ENCODE data around the gene VKORC1. TPM values are rescaled to one million over a fixed set of nuclear protein-coding genes. Genes with fewer than 3 reads are reported as not detected.

VKORC1 gene
- total RNA-seq, 1 donor from 2014 or later = 22.3 TPM

DNA sequence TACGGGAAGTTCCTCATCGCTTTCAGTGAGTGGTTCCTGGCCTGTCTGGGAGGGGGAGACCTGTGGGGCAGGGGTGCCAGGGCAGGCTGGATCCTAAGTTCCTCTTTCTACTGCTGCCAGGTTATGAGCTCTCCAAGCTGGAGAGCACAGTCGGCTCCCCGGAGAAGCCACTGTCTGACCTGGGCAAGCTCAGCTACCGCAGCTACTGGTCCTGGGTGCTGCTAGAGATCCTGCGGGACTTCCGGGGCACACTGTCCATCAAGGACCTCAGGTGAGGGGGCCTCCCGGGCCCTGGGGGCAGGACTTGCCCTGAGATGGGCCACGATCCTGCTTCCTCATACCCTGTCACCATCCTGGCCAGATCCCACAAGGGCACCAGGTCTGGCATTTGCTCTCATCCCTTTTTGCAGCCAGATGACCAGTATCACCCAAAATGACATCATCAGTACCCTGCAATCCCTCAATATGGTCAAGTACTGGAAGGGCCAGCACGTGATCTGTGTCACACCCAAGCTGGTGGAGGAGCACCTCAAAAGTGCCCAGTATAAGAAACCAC lies 35.8 kb upstream of the VKORC1 start:
- peak; percentile 5 for ATAC-seq

DNA sequence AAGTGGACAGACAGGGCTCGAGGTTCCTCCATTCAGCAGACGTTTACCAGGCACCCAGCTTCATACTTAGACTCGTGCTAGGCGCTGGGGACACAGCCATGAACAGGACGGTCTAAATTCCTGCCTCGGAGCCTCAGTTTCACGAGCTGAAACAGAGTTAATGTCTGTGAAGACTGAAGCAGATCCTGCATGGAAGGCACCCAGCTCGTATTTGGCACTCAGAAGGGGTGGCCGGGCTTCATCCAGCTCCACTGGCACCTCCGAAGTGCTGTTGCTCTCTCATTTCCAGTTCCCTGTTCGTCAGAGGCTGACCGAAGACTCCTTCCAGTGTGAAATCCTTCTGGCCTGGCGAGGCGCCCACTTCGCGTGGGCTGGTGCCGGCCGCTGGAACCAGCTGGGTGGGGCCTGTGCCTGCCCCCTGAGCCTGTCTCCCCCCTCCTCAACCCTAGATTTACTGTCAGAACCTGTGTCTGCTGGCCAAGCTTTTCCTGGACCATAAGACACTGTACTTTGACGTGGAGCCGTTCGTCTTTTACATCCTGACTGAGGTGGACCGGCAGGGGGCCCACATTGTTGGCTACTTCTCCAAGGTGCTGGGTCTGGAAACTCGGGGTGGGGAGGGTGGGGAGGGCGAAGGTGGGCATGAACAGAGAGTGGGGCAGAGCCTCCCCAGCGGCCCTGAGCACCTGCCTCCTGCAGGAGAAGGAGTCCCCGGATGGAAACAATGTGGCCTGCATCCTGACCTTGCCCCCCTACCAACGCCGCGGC lies 35.2 kb upstream of the VKORC1 start:
- ATAC-seq = no peak

DNA sequence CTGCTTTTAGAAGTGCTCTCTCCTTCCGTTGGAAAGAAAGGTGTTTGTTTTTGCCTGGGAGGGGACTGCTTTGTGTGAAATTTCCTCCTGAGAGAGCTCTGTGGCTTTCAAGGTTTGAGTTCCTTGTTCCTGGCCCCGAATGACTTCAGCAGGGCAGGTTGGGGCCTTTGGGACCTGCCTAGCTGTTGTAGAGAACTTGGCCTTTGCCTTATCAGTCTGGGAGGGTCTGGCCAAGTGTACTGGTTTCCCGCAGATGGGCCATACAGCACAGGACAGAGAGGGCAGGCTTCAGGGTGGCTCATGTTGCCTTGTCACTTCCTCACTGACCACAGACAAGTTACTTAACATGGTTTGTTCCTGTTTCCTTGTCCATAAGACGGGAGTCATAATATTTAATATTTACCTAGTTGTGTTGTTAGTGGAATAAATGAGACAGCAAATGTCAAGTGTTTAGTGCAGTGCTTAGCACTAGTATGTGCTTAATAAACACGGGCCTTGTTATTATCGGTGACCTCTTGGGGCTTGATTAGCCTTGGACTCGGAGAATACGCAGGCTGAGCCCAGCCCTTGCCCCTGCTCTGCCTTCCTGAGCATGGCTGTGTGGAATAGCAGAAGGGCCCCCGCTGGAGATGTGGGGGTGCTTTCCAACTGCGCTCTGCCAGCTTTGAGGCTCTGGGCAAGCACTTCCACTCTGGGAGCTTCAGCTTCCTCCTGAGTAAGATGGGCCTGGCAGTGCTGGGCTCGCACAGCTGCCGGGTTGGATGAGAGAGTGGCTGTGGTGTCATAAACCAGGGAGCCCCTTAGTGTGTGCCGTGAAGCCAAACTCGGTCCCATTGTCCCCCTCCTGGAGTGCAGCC lies 34.3 kb upstream of the VKORC1 start:
- peak; percentile 18 for ATAC-seq

DNA sequence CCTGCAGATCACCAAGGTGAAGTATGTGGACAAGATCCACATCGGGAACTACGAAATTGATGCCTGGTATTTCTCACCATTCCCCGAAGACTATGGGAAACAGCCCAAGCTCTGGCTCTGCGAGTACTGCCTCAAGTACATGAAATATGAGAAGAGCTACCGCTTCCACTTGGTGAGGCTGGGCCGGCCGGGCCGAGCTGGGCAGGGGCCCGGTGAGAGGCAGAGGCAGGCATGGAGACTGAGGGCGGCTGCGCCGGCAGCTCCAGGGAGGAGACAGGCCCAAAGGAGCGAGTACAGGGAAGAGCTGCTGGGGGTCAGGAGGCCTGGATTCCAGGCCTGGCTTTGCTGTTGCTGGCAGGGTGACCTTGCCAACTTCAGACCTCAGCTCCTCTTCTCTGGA lies 32.6 kb upstream of the VKORC1 start:
- no peak for ATAC-seq

DNA sequence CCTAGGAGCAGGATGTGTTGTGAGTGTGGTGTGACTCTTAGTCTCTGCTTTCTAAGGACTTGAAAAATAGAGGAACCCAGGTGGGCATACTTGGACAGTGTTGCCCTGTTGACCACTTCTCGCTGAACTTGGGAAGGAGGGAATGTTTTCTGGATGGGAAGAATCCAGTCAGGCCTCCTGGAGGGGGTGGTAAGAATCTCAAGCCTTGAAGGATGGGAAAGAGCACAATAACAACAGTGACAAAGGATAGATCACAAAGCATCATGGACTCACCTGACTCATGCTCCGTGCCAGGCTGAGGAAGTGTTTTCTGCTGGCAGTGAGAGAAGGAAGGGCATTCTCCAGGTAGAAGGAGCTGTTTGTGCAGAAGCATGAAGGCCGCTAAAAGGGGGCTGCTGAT lies 31.2 kb upstream of the VKORC1 start:
- ATAC-seq = no peak

DNA sequence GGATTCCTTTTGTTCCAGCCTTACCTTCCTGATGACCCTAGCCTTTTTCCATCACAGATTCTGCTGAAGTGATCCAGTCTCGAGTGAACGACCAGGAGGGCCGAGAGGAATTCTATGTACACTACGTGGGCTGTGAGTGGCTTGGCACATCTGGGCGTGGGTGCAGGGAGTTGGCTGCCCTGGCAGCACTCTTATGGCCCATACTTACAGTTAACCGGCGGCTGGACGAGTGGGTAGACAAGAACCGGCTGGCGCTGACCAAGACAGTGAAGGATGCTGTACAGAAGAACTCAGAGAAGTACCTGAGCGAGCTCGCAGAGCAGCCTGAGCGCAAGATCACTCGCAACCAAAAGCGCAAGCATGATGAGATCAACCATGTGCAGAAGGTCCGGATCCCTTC lies 25.5 kb upstream of the VKORC1 start:
- no peak for ATAC-seq

DNA sequence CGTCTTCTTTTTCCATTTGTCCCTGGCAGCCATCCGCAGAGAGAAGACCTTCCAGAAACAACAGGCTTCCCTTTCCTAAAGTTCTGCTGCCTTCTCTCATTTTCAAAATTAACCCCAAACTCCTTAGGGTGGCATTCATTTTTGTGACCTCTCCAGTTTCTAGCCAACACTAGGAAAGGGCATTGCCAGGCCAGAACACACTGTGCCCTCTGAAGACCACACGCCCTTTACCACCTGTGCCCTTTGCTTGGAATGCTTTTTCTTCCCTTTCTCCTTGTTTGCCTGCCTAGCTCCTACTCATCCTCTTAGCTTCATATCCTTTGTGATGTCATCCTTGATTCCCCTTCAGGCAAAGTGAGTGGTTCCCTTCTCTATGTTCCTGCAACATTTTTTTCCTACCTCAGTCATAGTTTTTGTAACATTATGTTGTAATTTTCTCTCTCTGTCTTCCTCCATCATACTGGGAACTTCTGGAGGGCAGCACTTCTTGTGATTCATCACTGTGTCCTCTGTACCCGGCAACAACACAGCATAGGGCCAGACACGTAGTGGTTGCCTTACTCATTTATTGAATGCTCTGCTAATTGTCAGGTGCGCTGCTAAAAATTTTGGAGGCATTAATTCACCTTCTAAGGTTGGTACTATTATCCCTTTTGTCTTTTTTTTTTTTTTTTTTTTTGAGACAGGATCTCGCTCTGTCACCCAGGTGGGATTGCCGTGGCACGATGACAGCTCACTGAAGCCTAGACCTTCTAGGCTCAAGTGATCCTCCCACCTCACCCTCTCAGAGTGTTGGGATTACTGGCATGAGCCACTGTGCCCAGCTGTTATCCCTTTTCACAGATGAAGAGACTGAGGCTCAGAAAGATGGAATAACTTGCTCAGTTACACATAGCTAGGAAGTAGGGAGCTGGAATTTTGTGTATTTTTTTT lies 23.9 kb upstream of the VKORC1 start:
- peak; percentile 68 for ATAC-seq

DNA sequence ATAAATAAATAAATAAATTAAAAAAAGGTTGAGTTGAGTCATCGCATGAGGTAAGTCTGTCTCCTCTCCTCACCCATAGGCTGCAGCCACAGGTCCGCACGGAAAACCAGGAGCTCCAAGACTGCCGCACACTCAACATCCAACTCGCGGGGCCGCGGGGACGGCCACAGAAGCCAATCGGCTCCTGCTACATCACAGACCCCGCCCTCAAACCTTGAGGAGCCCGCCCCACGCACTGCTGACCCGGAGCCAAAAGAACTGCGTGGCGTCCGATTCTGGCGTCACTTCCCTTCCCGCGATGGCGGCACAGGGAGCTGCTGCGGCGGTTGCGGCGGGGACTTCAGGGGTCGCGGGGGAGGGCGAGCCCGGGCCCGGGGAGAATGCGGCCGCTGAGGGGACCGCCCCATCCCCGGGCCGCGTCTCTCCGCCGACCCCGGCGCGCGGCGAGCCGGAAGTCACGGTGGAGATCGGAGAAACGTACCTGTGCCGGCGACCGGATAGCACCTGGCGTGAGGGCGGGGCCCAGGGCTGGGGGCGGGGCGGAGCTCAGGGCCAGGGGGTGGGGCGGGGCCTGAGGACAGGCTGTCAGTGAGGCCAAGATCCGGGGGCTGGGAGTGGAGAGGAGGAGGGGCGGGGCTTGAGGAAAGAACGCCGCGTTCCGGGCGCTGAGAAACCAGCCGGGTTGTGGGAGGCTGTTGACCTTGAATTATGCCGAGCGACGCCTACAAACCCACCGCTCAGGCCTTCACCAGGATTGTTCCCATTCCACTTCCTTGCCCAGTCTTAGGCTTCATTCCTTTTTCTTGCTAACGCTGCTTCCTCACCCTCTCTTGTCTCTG lies 23.0 kb upstream of the VKORC1 start, which contains the start of gene KAT8:
TSS of gene KAT8 (plus strand) at position 281 of the 839 bp plus-strand sequence. CDS start at position 299, 18 bp downstream.
- peak; percentile 97 for ATAC-seq

DNA sequence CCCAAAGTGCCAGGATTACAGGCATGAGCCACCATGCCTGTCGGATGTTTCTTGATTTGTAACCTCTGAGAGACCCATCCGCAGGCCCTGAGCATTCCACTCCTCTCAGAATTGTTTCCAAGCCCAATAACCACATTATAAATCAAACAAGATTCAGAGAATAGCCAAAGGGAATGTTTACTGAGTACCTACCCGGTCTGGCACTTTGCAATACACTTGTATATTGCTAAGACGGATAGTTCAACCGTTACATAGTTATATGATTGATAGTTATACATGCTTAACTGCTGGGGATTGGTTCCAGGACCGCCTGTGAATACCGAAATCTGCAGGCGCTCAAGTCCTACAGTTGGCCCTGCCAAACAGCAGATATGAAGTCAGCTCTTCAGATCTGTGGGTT lies 19.9 kb upstream of the VKORC1 start:
- no peak for ATAC-seq

DNA sequence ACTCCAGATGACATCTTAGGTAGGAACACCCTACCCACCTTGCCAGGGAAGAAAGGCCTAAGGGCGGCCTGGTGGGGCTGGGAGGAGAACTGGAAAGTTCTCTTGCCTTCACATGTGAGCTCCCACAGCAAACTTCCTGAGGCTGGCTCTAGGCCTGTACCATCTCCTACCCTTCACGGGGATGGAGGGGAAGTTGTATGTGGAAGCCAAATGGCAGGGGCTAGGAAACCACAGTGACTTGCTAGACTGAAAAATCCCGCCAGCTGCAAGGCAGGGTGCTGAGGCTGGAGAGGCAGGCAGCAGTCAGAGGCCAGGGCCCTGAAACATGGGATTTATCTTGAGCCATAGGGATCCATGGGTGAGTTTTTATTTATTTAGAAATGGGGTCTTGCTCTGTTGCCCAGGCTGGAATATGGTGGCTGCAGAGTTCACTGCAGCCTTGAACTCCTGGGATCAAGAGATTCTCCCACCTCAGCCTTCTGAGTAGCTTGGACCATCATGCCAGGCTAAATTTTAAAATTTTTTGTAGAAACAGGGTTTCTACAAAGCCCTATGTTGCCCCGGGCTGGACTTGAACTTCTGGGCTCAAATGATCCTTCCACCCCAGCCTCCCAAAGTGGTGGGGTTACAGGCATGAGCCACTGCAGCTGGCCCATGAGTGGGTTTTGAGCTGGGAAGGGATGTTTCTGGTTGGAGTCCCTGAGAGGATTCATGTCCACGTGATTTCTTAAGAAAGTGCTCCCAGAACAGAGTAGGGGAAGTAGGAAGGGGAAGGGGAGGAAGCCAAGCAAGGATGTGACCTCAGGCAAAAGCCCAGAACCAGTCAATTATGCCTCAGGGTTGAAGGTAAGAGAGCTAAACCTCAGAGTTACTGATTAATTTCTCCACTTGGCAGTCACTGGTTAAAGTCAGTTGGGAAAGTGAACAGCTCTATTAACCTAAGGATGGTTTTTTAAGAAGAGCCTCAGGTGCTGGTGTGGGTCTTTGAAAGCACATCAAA lies 18.8 kb upstream of the VKORC1 start:
- no peak for ATAC-seq

DNA sequence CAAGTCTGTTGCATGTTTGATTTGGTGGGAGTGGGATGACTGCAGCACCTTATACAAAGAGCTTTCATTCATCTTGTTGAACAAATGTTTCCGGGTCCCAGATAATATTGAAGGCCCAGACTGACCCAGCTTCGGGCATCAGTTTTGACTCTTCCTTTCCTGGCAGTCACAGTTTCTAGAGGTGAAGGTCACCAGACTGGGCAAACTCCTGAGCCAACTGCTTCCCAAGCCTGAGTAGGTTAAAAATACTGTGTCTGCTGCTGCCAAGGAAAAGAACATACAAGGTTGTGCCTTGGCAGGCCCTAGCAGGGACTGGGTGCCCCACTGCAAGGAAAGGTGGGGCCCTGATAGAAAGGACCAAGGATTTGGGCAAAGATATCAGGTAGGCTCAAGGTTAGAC lies 18.1 kb upstream of the VKORC1 start:
- no peak for ATAC-seq

DNA sequence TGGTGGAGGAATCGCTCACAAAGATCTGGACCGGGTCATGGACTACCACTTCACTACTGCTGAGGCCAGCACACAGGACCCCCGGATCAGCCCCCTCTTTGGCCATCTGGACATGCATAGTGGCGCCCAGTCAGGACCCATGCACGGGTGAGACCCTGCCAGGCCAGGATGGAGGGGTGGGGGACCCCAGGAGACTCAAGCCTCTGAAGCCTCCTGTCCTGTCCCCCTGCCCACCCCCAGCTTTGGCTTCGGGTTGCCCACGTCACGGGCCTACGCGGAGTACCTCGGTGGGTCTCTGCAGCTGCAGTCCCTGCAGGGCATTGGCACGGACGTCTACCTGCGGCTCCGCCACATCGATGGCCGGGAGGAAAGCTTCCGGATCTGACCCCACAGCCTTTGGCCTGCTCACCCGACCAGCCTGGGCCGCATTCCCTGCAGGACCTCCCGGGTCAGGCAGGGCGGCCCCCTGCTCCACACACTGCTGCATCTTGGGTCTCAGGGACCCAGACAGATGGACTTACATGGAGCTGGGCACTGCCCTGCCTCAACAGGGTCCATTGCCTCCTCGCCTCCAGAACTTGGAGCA lies 17.4 kb upstream of the VKORC1 start:
- ATAC-seq = no peak

DNA sequence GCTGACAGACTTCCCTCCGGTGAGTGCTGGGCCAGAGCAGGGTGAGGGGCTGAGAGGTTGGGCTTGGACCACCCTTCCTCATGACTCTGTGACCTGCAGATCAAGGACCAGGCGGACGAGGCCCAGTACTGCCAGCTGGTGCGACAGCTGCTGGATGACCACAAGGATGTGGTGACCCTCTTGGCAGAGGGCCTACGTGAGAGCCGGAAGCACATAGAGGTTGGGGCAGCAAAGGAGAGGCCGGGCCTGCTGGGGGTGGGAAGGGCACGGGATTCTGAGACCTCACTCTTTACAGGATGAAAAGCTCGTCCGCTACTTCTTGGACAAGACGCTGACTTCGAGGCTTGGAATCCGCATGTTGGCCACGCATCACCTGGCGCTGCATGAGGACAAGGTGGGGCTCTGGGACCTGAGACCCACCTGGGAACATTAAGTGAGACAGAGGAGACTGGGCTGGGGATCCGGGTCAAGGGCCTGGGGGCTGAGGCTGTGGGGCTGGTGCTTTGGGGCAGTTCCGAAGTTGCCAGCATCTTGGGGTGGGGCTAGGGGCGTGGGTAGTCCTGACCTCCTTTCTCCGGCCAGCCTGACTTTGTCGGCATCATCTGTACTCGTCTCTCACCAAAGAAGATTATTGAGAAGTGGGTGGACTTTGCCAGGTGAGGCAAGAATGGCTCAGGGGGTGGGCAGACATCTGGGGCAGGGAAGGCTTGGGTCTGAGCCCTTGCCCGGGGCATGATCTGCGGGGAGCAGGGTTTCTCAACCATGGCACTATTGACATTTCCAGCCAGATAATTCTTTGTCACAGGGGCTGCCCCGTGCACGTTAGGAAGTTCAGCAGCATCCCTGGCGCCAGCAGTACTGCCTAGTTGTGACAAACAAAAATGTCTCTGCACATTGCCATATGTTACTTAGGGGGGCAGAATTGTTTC lies 15.8 kb upstream of the VKORC1 start:
- no peak for ATAC-seq

DNA sequence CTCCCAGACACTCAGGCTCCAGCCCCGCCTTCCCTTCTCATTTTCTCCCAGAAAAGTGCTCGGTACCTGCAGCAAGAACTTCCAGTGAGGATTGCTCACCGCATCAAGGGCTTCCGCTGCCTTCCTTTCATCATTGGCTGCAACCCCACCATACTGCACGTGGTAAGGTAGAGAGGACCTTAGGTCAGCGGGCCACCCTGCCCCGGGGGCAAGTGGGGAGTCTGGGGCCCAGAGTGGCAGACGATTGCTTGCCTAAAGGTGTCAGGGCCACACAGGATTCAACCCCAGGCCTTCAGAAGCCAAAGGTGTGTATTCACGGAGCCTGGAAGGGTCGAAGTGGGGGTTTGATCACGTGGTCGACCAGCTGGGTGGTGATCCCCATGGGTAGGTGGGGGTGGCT lies 15.0 kb upstream of the VKORC1 start:
- no peak for ATAC-seq

DNA sequence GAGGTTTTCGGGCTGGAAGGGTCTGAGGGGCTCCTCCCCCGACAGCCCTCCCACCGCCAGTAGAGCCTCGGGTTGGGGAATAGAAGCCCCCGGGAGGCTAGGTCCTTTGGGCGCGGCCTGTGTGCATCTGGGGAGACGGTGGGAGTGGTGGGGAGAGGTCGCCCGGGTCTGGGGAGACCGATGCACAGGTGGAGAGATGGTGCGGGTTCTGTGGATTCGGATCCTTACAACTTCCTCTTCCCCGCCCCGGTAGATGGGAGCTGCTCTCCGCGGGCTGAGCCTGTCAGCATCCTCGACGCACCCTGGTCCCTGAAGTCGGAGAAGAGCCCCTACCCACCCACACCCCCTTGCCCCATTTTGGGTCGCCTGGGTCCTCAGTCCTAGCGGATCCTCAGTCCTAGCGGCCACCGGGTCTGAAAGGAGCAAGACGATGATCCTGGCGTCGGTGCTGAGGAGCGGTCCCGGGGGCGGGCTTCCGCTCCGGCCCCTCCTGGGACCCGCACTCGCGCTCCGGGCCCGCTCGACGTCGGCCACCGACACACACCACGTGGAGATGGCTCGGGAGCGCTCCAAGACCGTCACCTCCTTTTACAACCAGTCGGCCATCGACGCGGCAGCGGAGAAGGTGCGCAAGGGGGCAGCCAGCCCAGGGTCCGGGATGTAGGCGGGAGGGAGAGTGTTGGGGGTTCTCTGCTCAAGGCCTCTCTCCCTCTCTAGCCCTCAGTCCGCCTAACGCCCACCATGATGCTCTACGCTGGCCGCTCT lies 14.4 kb upstream of the VKORC1 start:
- peak; percentile 9 for ATAC-seq

DNA sequence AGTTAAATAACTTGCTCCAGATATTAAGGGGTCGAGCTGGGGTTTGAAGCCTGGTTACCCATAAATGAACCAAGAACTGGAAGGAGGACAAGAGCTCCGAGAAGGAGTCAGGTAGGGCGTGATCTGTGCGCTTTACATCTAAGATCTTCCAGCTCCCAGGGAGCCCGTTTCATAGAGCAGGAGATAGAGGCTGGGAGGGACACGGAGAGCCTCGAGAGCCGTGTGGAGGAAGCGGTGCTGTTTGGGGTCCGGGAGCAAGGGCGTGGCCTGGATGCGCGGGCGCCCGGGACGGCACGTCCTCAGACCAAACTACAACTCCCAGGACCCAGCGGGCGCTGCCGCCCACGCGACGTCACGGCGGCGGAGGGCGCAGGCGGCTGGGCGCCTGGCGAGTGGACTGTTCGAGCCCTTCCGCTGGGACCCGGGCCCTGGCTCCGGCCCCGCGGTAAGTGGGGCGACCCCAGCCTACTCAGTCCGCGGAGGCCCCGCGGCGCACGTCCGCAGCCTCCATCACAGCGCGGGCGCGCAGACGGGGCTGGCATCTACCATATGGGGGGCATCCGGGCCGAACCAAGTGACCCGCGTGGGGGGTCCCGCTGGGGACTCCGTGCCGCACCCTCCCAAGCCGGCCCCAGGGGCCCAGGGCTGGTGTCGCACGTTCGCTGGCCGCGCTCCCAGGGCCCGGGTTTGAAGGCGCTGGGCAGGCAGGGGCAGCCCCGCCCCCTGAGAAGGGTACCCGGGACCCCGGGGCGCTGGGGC lies 13.6 kb upstream of the VKORC1 start, which contains the start of gene BCKDK:
TSS of gene BCKDK (plus strand) at position 352 of the 759 bp plus-strand sequence. CDS start 838 bp downstream, outside the sequence.
- peak; percentile 68 for ATAC-seq

DNA sequence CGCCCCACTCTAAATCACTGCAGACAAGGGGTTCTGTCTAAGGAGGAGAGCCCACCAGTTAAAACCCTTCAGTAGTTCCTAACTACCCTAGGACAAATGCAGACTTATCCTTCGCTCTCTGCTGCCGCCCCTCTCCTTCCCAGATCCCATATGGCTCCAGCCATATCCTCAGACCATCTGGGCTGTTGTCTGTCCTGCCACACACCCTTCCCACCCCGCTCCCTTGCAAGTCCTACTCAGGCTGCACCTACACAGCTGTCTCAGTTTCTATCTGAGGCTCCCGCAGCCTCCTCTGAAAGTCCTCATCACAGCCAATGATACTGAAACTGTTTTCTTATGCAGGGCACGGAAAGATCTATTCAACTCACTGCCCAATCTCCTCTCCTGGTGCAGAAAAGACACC lies 12.9 kb upstream of the VKORC1 start:
- ATAC-seq = no peak

All from esophagus mucosa (tissue), 1 donor.